ENCODE measurements around the gene RILPL1.
A peak's percentile ranks its signal among the peaks of the same experiment; 100 is the strongest.
"Not testable (repeated sequence)": the region's sequence is repeated elsewhere in the genome, so short reads cannot be mapped to it uniquely, and the experiment has no call there.

The RILPL1 gene

DNA sequence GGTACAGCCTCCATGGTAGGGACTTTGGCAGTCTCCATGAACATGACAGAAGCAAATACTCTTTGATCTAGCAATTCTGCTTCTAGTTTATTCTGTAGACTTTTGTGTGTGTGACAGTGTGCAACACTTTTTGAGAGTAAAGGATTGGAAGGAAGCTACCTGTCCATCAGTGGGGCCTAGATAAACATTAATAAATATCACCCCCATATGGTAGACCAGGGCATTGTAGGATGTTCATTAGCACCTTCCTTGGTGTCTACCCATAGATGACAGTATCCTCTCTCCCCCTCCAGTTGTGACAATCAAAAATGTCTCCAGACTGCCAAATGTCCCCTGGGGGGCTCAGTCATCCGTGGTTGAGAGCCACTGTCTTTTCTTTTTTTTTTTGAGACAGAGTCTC is 64.7 kb downstream of the RILPL1 start:
- DNase-seq (ENCODE audit: low read depth) = no peak

DNA sequence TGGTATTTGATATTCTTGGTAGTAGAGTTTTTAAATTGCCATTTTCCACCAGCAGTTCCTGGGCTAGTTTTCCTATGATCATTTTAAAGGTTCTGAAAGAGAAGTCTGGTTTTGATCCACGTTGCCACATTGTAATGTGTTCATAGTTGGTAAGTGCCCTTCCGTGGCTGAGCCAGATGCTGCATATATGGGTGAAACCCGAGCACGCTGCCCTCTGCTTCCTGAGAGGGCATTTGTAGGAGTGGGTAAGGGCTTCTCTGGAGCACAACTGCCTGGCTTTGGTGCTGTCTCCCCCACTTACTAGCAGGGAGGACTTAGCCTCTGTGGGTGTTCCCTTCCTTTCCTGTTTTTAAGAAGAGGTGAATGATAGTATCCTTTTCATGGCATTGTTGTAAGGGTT is 68.4 kb downstream of the RILPL1 start:
- no peak for DNase-seq (ENCODE audit: low read depth)

DNA sequence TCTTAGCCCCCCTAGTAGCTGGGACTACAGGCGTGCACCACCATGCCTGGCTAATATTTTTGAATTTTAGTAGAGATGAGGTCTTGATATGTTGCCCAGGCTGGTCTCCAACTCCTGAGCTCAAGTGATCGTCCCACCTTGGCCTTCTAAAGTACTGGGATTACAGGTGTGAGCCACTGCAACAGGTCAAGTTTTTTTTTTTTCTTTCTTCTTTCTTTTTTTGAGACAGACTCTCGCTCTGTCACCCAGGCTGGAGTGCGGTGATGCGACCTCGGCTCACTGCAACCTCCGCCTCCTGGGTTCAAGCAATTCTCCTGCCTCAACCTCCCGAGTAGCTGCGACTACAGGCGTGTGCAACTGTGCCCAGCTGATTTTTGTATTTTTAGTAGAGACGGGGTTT is 70.3 kb downstream of the RILPL1 start:
- DNase-seq (ENCODE audit: low read depth) = not testable (repeated sequence)

DNA sequence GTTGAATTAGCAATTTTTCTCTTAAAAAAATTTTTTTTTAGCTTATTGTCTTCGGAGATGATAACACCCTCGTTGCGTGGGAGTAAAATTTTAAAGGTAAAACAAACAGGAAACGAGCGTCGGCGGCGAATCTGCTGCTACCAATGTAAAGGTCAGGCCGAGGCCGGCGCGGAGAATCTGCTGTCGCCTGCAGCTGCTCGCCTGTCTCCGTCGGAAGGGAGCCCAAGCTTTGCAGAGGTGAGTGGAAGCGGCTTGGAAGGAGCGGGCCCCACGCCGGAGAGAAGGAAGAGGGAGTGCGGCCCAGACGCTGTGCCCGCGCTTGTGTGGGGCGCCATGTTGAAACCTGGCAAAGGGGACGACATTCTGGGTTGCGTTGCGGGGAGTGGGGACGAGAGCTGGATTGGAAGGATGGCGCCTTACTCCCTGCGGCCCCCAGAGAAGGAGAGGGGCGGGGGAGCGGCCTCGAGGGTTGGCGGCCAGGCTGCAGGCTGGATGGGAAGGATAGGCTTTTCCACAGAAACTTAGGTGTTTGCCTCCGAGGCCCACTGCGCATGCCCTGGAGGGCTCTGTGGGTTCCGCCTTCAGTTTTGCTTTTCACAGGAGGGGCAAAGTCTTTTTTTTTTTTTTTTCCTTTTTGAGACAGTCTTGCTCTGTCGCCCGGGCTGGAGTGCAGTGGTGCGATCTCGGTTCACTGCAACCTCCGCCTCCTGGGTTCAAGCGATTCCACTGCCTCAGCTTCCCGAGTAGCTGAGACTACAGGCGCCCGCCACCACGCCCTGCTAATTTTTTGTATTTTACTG is 75.3 kb downstream of the RILPL1 start, which contains the start of gene SNRNP35:
SNRNP35 (plus strand) TSS at position 160 of the 800 bp plus-strand sequence. CDS start 7,402 bp downstream, outside the sequence.
- DNase-seq (ENCODE audit: low read depth) = peak; percentile 76

DNA sequence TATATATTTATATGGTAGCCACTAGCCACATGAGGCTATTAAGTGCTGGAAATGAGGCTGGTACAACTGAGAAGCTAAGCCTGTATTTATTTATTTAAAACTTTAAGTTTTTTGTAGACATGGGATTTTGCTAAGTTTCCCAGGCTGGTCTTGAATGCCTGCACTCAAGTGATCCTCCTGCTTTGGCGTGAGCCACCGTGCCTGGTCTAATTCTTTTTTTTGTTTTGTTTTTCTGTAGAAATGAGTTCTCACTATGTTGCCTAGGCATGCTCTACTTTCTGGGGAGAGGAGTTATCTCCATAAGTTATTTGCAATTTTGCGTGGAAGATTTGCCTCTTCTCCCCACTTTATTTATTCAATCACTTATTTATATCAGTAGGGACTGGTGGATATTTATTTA is 80.4 kb downstream of the RILPL1 start:
- no peak for DNase-seq (ENCODE audit: low read depth)

DNA sequence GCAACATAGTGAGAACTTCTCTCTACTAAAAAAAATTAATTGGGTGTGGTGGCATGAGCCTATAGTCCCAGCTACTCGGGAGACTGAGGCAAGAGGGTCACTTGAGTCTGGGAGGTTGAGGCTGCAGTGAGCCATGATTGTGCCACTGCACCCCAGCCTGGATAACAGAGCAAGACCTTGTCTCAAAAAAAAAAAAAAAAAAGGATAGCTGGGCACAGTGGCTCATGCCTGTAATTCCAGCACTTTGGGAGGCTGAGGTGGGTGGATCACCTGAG is 81.3 kb downstream of the RILPL1 start:
- not testable (repeated sequence) for DNase-seq (ENCODE audit: low read depth)

DNA sequence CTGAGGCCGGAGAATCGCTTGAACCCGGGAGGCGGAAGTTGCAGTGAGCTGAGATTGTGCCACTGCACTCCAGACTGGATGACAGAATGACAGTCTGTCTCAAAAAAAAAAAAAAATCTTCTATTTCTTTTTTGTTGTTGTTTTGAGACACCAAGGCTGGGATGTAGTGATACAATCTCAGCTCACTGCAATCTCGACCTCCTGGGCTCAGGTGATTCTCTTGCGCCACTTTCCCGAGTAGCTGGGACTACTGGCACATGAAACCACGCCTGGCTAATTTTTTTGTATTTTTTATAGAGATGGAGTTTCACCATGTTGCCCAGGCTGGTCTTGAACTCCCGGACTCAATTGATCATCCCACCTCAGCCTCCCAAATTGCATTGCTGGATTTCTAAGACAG is 82.9 kb downstream of the RILPL1 start:
- no peak for DNase-seq (ENCODE audit: low read depth)

DNA sequence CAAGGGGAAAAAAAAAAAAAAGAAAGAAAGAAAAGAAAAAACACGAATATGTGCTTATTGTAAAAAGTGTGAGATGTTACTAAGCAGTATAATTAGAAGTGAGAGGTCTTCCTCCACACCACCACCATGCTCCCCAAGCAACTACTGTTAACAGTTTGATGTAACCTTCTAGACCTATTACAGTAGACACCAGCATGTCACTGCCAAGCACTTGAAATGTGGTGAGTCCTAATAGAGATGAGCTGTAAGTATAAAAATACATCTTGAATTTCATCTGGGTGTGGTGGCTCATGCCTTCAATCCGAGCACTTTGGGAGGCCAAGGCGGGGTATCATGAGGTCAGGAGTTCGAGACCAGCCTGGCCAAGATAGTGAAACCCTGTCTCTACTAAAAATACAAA is 83.7 kb downstream of the RILPL1 start:
- no peak for DNase-seq (ENCODE audit: low read depth)

DNA sequence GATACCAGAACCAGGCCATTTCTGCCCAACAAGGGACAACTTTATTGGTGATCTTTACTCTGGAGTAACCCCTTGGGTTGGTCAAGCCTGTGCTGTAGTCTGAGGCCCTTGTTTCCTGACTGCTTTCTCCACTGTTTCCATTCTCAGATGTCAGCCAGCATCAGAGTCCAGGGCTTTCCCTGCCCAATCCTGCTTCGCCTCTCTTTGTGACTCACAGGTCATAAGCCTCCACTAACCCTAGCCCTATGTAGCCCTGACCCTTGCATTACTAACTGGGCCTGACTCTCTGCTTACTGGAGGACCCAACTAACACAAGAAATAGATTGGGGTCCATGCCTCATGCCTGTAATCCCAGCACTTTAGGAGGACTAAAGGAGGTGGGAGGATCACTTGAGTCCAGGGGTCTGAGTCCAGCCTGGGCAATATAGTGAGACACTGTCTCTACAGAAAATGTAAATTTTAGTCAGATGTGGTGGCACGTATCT is 84.2 kb downstream of the RILPL1 start:
- no peak for DNase-seq (ENCODE audit: low read depth)

DNA sequence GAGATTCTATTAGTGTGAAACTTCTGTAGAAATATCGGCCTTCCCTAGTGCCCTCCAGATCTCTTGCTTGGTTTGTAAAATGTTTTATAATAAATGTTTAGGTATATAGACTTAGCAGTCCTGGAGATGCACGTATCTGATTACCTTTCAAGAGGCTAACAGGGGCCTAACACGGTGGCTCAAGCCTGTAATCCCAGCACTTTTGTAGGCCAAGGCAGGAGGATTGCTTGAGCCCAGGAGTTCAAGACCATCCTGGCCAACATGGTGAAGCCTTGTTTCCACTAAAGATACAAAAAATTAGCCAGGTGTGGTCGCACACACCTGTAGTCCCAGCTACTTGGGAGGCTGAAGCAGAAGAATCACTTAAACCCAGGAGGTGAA is 87.2 kb downstream of the RILPL1 start:
- no peak for DNase-seq (ENCODE audit: low read depth)

DNA sequence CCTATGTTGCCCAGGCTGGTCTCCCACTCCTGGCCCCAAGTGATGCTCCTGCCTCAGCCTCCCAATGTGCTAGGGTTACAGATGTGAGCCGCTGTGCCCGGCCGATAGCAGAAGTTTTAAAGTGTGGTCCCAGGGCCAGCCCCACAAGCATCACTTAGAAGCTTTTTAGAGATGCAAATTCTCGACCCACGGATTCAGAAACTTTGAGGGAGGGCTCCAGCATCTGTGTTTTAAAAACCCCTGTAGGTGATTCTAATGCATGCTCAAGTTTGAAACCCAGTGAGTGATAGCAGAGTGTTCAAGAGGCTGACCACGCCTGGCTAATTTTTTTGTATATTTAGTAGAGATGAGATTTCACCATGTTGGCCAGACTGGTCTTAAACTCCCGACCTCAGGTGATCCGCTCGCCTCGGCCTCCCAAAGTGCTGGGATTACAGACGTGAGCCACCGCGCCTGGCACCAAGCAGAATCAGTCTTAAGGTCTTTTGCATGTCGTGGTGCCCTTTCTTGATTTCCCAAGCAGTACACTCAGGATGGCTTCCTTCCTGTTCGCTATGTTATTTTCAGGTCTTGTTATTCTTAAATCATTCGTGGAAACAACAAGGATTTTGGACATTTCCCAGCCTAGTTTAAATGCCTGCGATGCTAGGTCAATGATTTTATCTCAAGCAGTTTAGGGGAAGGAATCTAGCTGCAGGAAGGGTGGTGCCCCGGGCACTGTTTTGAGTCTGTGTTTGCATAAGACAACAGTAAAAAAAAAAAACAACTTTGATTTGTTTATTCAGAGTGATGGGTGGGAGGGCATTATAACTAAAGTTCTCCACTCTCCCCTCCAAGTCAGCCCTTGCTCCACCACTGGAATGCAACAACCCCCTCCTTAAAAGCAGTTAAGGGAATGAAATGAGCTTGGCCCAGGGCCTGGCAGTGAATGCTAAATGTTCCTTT is 87.9 kb downstream of the RILPL1 start:
- DNase-seq (ENCODE audit: low read depth) = peak; percentile 87

DNA sequence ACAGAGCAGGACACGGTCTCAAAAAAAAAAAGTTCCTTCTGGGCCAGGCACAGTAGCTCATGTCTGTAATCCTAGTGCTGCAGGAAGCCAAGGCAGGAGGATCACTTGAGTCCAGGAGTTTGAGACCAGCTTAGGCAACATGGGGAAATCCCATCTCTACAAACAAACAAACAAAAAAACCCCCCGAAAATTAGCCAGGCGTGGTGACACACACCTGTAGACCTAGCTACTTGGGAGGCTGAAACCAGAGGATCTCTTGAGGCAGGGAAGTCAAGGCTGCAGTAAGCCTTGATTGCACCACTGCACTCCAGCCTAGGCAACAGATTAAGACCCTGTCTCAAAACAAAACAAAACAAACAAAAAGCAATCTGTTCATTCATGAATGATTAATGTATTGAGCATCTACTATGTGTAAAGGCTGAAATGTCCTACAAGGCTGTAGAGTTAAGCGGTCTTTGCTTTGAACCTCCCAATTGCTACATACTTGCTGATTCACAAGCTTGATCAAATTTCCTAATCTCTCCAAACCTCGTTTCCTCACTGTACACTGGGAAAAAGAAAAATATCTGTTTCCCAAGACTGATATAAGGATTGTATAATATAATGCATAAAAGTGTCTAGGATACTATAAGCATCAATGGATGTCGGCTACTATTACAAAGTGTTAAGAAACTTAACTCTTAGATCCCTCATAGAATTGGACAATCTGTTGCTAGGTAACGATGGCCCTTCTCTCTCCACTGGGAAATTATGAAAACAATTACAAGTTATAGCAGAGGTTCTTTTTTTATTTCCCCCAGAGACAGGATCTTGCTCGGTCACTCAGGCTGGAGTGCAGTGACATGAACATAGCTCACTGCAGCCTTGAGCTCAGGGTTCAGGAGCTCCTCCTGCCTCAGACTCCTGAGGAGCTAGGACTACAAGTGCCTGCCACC is 89.2 kb downstream of the RILPL1 start:
- DNase-seq (ENCODE audit: low read depth) = peak; percentile 95

DNA sequence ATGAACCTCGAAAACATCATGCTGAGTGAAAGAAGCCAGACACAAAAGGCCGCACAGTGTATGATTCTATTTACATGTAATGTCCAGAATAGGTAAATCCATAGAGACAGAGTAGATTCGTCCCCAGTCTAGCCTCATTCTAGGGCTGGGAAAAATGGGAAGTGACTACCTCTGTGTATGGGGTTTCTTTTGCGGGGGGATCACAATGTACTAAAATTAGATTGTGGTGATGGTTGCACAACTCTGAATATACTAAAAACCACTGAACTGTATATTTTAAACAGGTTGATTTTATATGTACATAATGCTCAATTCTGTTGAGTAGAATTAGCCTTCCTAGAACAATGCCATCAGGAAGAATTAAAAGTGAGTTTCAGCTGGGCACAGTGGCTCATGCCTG is 90.7 kb downstream of the RILPL1 start:
- DNase-seq (ENCODE audit: low read depth) = no peak

DNA sequence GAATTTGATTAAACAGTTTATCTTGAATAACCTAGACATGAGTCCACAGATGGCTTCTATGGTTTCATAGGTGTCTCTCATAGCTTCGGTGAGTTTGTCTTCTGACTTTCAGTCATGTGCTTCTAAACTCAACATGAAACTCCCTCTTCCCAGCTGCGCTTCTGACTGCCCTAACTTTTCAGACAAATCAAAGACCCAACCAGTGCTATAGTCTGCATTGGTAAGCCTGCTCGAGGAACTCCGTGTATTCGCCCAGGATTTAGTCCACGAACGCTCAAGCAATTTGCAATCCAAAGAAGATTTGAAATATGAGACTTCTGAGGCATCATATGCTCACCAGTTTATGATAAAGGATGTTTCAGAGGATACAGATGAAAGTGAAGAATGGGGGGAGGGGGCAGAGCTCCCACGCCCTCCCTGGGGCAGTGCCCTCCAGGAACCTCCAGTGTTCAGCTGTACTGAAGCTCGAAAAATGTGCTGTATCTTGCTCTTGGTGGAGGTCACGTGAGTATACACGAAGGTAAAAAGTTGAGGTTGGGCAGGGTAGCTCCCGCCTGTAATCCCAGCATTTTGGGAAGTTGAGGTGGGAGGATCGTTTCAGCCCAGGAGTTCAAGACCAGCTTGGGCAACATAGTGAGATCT is 91.9 kb downstream of the RILPL1 start:
- DNase-seq (ENCODE audit: low read depth) = no peak

DNA sequence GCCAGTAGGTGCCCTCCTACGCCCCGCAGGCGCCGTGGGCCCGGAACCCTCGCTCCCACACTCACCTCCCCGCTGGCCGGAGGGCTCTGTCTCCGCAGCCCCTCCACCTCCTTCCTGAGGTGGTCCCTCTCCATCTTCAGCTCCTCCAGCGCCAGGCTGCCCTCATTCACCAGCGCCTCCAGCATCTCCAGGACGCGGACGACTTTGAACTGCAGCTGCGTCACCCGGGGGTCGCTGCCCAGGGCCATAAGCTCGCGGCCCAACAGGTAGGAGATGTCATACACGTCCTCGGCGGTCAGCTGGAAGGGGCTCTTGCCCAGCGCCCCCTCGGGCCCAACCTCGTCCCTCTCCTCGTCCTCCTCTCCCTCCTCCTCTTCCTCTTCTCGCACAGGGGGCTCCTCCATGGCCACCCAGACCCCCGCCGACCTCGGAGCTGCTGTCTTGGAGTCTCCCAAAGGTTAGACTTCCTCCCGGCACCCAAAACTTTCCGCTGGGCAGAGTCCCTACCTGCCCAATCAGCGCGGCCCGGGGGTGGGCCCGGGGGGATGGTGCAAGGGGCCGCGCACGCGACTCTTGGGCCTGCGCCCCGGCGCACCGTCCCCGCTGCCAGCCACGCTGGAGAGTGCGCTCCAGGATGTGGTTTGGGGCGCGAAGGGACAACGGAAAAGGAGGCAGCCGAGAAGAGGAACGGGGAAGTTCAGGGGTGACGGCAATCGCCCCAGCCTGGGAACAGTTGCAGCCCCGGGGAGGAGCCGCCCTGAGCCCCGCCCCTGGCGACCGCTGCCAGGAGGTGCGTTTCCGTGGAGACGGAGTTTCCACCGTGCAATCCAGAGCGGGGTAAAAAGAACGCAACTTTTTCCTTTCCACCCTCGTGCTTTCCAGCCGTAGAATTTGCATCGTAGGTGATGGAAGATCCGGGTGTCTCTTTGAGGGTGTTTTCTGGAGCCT is 97.2 kb downstream of the RILPL1 start, which contains the start of gene RILPL2:
RILPL2 (minus strand) TSS at position 668 of the 948 bp plus-strand sequence; CDS start at position 404, 264 bp downstream.
- peak; percentile 78 for DNase-seq (ENCODE audit: low read depth)

DNA sequence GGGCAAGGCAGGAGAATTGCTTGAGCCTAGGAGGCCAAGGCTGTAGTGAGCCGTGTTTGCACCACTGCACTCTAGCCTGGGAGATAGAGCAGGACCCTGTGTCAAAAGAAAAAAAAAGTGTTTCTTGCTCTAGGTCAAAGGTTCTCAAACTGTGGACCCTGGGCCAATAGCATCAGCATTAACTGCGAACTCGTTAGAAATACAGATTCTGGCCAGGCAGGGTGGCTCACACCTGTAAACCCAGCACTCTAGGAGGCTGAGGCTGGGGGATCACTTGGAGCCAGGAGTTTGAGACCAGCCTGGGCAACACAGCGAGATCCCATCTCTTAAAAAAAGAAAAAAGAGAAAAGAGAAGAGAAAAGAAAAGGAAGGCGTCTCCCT is 97.9 kb downstream of the RILPL1 start:
- DNase-seq (ENCODE audit: low read depth) = no peak

DNA sequence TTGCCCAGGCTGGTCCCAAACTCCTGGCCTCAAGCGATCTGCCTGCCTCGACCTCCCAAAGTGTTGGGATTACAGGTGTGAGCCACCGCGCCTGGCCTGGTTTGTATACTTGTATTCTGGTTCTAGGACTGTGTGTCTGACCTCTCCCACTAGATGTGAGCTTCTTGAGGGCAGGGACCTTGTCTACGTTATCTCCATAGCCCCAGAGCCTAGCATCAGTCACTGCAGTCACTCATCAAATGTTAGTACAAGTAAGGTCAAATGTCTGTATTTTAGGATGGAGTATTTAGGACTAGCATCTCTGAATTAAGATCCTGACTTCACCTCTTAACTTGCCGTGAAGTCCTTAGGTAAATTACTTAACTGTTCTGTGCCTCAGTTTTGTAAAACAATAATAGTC is 99.9 kb downstream of the RILPL1 start:
- no peak for DNase-seq (ENCODE audit: low read depth)

DNA sequence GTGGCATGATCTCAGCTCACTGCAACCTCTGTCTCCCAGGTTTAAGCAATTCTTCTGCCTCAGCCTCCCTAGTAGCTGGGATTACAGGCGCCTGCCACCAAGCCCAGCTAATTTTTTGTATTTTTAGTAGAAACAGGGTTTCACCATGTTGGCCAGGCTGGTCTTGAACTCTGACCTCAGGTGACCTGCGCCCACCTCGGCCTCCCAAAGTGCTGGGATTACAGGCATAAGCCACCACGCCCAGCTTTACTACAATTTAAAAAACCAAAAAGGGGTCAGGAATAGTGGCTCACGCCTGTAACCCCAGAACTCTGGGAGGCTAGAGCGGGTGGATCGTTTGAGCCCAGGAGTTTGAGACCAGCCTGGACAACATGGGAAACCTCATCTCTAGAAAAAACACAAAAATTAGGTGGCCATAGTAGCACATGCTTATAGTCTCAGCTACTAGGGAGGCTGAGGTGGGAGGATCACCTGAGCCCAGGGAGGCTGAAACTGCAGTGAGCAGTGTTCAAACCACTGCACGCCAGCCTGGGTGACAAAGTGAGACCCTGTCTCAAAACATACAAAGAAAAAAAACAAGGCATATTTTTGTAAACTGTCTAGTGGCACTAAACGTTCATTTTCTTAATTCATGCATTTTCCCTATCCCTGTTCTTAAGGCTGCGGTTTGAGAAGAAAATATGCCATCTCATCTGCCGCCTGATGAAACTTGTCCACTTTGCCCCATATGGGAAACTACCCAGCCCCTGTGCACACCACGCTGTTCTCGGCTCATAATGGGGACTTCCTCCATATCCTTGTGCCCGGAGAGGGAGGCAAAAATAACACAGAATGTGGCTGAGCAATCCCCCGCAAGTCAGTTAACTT is 101.3 kb downstream of the RILPL1 start:
- not testable (repeated sequence) for DNase-seq (ENCODE audit: low read depth)

DNA sequence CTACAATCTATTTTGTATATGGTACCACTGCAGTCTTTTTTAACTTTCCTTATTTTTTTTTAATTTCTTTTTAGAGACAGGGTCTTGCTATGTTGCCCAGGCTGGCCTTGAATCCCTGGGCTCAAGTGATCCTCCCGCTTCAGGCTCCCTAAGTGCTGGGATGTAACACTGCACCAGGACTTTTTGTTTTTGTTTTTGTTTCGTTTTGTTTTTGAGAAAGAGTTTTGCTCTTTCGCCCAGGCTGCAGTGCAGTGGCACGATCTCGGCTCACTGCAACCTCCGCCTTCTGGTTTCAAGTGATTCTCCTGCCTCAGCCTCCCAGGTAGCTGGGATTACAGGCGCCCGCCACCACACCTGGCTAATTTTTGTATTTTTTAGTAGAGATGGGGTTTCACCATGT is 104.4 kb downstream of the RILPL1 start:
- not testable (repeated sequence) for DNase-seq (ENCODE audit: low read depth)

Measured in amniotic epithelial cell (primary cell).